Gastrocnemius medialis (tissue), 4 donors: ENCODE results near the gene ADGRD1.

ENCODE experiments used
- CTCF ChIP-seq, 5 experiments: fragments of 450-650 bp in 3 of 5; fragments of 200-600 bp in 2 of 5; sonication (generic) in 2 of 5; IDR thresholded peaks in 4 of 5; conservative IDR thresholded peaks in 1 of 5; 1 replicate in 4 of 5; 2 replicates in 1 of 5; pipeline ENCODE4 v1.5.1; 2016 to 2019; ENCODE audit warnings: antibody characterized with exemption in 5 of 5, mild to moderate bottlenecking in 3 of 5, moderate library complexity in 3 of 5
- POLR2A ChIP-seq, 2 donors: fragments of 450-650 bp; IDR thresholded peaks; one replicate each; pipeline ENCODE4 v1.6.1; 2017; ENCODE audit warnings: antibody characterized with exemption in 2 of 2, mild to moderate bottlenecking in 2 of 2, moderate library complexity in 2 of 2

GRCh38 chr12:131187602-131188001 lies 233.9 kb downstream of the ADGRD1 start:
- TF ChIP-seq CTCF (IDR thresholded peaks at IDR 0.05 in 4 of 5, conservative IDR thresholded peaks at IDR 0.05 in 1 of 5), result no peak
- no peak for TF ChIP-seq POLR2A (IDR thresholded peaks at IDR 0.05)
